H9 (cell line): Measurements from ENCODE around the gene DHPS. TPM values are rescaled to one million over a fixed set of nuclear protein-coding genes. Genes with fewer than 3 reads are reported as not detected.

ENCODE experiments used
- DNase-seq: peaks from one replicate; pipeline ENCODE4 v3.0.0-alpha.2; 2017
- H2AFZ ChIP-seq: one replicate; pipeline ENCODE4 v1.6.1; 2013; ENCODE audit warnings: mild to moderate bottlenecking, low read length, control low read depth, moderate library complexity
- H2AK5ac ChIP-seq: 2 replicates; pipeline ENCODE4 v1.6.1; 2013; ENCODE audit warnings: low read length, control low read depth, mixed read lengths; ENCODE audit not compliant: insufficient read length
- H2BK120ac ChIP-seq: one replicate; pipeline ENCODE4 v1.6.1; 2013; ENCODE audit warnings: low read depth, mild to moderate bottlenecking, low read length, control low read depth, inconsistent platforms; ENCODE audit not compliant: poor library complexity, severe bottlenecking
- H2BK12ac ChIP-seq: 2 replicates; pipeline ENCODE4 v1.6.1; 2013; ENCODE audit warnings: low read length, control low read depth, mixed read lengths, low read depth; ENCODE audit not compliant: insufficient read length
- H2BK15ac ChIP-seq: 2 replicates; pipeline ENCODE4 v1.6.1; 2013; ENCODE audit warnings: low read depth, low read length, control low read depth
- H2BK20ac ChIP-seq: one replicate; pipeline ENCODE4 v1.6.1; 2013; ENCODE audit warnings: low read depth, mild to moderate bottlenecking, low read length, control low read depth, inconsistent platforms; ENCODE audit not compliant: poor library complexity, severe bottlenecking
- H2BK5ac ChIP-seq: 2 replicates; pipeline ENCODE4 v1.6.1; 2013; ENCODE audit warnings: low read length, control low read depth, mixed read lengths; ENCODE audit not compliant: insufficient read length
- H3K14ac ChIP-seq: 2 replicates; pipeline ENCODE4 v1.6.1; 2013; ENCODE audit warnings: low read length, control low read depth; ENCODE audit not compliant: insufficient read depth
- H3K18ac ChIP-seq: 2 replicates; pipeline ENCODE4 v1.6.1; 2013; ENCODE audit warnings: low read depth, mild to moderate bottlenecking, mixed read lengths, low read length, control low read depth; ENCODE audit not compliant: insufficient read length
- H3K23ac ChIP-seq: 2 replicates; pipeline ENCODE4 v1.6.1; 2013; ENCODE audit warnings: low read length, control low read depth, mixed read lengths, low read depth; ENCODE audit not compliant: insufficient read length
- H3K23me2 ChIP-seq: 2 replicates; pipeline ENCODE4 v1.6.1; 2013; ENCODE audit warnings: low read depth, mild to moderate bottlenecking, mixed read lengths, low read length, control low read depth; ENCODE audit not compliant: insufficient read length, poor library complexity, severe bottlenecking
- H3K27ac ChIP-seq: 2 replicates; pipeline ENCODE4 v1.5.1; 2013; ENCODE audit warnings: low read length, control low read depth, mixed read lengths, low read depth; ENCODE audit not compliant: insufficient read length
- H3K27me3 ChIP-seq: 2 replicates; pipeline ENCODE4 v1.6.1; 2013; ENCODE audit warnings: low read length, control low read depth, inconsistent platforms; ENCODE audit not compliant: insufficient read depth
- H3K4ac ChIP-seq: 2 replicates; pipeline ENCODE4 v1.6.1; 2013; ENCODE audit warnings: low read depth, mild to moderate bottlenecking, control low read depth, inconsistent platforms, low read length, moderate library complexity
- H3K4me1 ChIP-seq: 2 replicates; pipeline ENCODE4 v1.6.1; 2013; ENCODE audit warnings: low read length, control low read depth, inconsistent platforms; ENCODE audit not compliant: insufficient read depth
- H3K4me2 ChIP-seq: 2 replicates; pipeline ENCODE4 v1.6.1; 2013; ENCODE audit warnings: low read length, control low read depth, mixed read lengths; ENCODE audit not compliant: insufficient read length, insufficient read depth
- H3K56ac ChIP-seq: 2 replicates; pipeline ENCODE4 v1.6.1; 2013; ENCODE audit warnings: low read depth, mild to moderate bottlenecking, mixed read lengths, low read length, control low read depth; ENCODE audit not compliant: insufficient read length
- H3K79me1 ChIP-seq: 2 replicates; pipeline ENCODE4 v1.6.1; 2013; ENCODE audit warnings: low read depth, mild to moderate bottlenecking, moderate library complexity, low read length, control low read depth, inconsistent platforms; ENCODE audit not compliant: insufficient read depth, poor library complexity, severe bottlenecking
- H3K79me2 ChIP-seq: 2 replicates; pipeline ENCODE4 v1.6.1; 2013; ENCODE audit warnings: low read length, control low read depth, inconsistent platforms; ENCODE audit not compliant: insufficient read depth
- H3K9ac ChIP-seq: 2 replicates; pipeline ENCODE4 v1.6.1; 2013; ENCODE audit warnings: low read length, control low read depth, mixed read lengths; ENCODE audit not compliant: insufficient read length; ENCODE audit errors: extremely low read depth
- H3K9me3 ChIP-seq: one replicate; pipeline ENCODE4 v1.6.1; 2013; ENCODE audit warnings: low read depth, low read length, inconsistent platforms; ENCODE audit not compliant: control insufficient read depth
- H3T11ph ChIP-seq: one replicate; pipeline ENCODE4 v1.6.1; 2013; ENCODE audit warnings: mild to moderate bottlenecking, low read length, control low read depth, inconsistent platforms
- H4K20me1 ChIP-seq: one replicate; pipeline ENCODE4 v1.6.1; 2013; ENCODE audit not compliant: control insufficient read depth, insufficient read length, insufficient read depth
- H4K5ac ChIP-seq: 2 replicates; pipeline ENCODE4 v1.6.1; 2013; ENCODE audit warnings: low read depth, mild to moderate bottlenecking, mixed read lengths, low read length, control low read depth; ENCODE audit not compliant: insufficient read length
- H4K8ac ChIP-seq: replicated peaks from 2 replicates; pipeline ENCODE4 v1.6.1; 2013; ENCODE audit warnings: low read length, control low read depth, mixed read lengths, low read depth; ENCODE audit not compliant: insufficient read length
- H4K91ac ChIP-seq: 2 replicates; pipeline ENCODE4 v1.6.1; 2013; ENCODE audit warnings: low read depth, mild to moderate bottlenecking, moderate library complexity, mixed read lengths, low read length, control low read depth; ENCODE audit not compliant: insufficient read length
- H3K27ac Mint-ChIP-seq, 3 experiments: 2 replicates in 2 of 3; 3 replicates in 1 of 3; pipeline ENCODE4 v1.8.0; 2020 to 2021; ENCODE audit warnings: mixed read lengths in 3 of 3, mild to moderate bottlenecking in 1 of 3, moderate library complexity in 1 of 3
- H3K27me3 Mint-ChIP-seq: 2 replicates; pipeline ENCODE4 v1.8.0; 2021; ENCODE audit warnings: low read depth, mild to moderate bottlenecking, moderate library complexity, mixed read lengths
- H3K36me3 Mint-ChIP-seq, 3 experiments: 2 replicates in 2 of 3; 3 replicates in 1 of 3; pipeline ENCODE4 v1.8.0; 2020 to 2021; ENCODE audit warnings: low read depth in 3 of 3, mixed read lengths in 3 of 3; ENCODE audit not compliant: insufficient read depth in 1 of 3
- H3K4me1 Mint-ChIP-seq, 2 experiments: 2 replicates each; pipeline ENCODE4 v1.8.0; 2020; ENCODE audit warnings: mixed read lengths in 2 of 2
- H3K4me3 Mint-ChIP-seq, 2 experiments: 2 replicates in 1 of 2; 3 replicates in 1 of 2; pipeline ENCODE4 v1.8.0; 2020 to 2021; ENCODE audit warnings: mild to moderate bottlenecking in 2 of 2, mixed read lengths in 2 of 2, moderate library complexity in 1 of 2
- H3K9me3 Mint-ChIP-seq, 2 experiments: 2 replicates in 1 of 2; 3 replicates in 1 of 2; pipeline ENCODE4 v1.8.0; 2020; ENCODE audit warnings: mild to moderate bottlenecking in 2 of 2, mixed read lengths in 2 of 2, moderate library complexity in 1 of 2
- WGBS: extraction: QIAGEN DNeasy Blood & Tissue Kit; methylation state at CpG from one replicate; pipeline ENCODE4 v1.1.7; 2013; ENCODE audit warnings: missing lambda C conversion rate, low lambda C conversion rate, mixed read lengths; ENCODE audit not compliant: insufficient read length; ENCODE audit errors: extremely low coverage; 5-methylcytosine and 5-hydroxymethylcytosine counted together
- total RNA-seq: library from RNA; stranded (reverse); gene quantifications from 2 replicates; pipeline ENCODE4 v1.2.1, GENCODE V29; 2021
- TF ChIP-seq, protein P1 (sequence below): fragments of 200-600 bp; sonication (generic); conservative IDR thresholded peaks from 3 replicates; pipeline ENCODE4 v1.8.0; 2021; ENCODE audit warnings: antibody characterized with exemption, mild to moderate bottlenecking

DHPS gene
- total RNA-seq, 1 experiment from 2014 or later: 94.9 TPM

DNA sequence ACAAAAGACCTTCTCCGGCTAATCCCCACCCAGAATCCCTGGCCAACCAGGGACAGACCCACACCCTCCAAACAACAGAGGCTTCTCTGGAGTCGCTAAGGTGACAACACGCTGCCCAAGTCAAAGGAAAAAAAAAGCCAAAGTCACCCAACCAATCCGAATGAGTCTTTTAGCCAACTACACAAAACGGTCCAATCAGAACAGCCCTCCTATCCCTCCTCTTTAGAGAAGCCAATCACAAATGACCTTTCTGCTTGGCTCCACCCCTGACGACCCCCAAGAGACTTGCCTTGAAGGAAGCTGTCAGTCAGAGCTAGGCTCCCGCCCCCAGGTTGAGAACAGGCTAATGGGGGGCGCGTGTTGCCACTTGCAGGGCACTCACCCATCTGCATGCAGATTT is 21.4 kb upstream of the DHPS start:
- Histone ChIP-seq H2BK120ac (no peak overlapping the region), H3K79me1 (no peaks in the 10 kb centered on the region), H3K9ac (no peak overlapping the region), H2BK5ac (no peak overlapping the region), H2BK12ac (no peak overlapping the region), H3K23ac (no peak overlapping the region), H2AK5ac (no peak overlapping the region), H4K20me1 (no peaks in the 10 kb centered on the region), H4K5ac (no peak overlapping the region), H4K8ac (no peak overlapping the region), H3T11ph (no peak overlapping the region), H3K14ac (no peak overlapping the region), H3K56ac (no peak overlapping the region), H4K91ac (no peak overlapping the region), H3K27ac (no peak overlapping the region), H3K23me2 (no peaks in the 10 kb centered on the region), H3K4ac (no peak overlapping the region), H3K27me3 (no peaks in the 10 kb centered on the region), H3K4me1 (no peaks in the 10 kb centered on the region), H3K18ac (no peak overlapping the region), H3K4me2 (no peak overlapping the region), H2BK15ac (no peak overlapping the region), H3K9me3 (no peaks in the 10 kb centered on the region), H2AFZ (no peak overlapping the region), H2BK20ac (no peak overlapping the region), H3K79me2 (no peaks in the 10 kb centered on the region)
- peak overlapping the region in 1 of 2 experiments; percentile 68; a peak in 3 of 5 replicates for H3K4me3 Mint-ChIP-seq
- no peaks in the 10 kb centered on the region; a peak in 1 of 5 replicates for H3K9me3 Mint-ChIP-seq
- peak; percentile 95 for DNase-seq
- TF ChIP-seq, protein P1, sequence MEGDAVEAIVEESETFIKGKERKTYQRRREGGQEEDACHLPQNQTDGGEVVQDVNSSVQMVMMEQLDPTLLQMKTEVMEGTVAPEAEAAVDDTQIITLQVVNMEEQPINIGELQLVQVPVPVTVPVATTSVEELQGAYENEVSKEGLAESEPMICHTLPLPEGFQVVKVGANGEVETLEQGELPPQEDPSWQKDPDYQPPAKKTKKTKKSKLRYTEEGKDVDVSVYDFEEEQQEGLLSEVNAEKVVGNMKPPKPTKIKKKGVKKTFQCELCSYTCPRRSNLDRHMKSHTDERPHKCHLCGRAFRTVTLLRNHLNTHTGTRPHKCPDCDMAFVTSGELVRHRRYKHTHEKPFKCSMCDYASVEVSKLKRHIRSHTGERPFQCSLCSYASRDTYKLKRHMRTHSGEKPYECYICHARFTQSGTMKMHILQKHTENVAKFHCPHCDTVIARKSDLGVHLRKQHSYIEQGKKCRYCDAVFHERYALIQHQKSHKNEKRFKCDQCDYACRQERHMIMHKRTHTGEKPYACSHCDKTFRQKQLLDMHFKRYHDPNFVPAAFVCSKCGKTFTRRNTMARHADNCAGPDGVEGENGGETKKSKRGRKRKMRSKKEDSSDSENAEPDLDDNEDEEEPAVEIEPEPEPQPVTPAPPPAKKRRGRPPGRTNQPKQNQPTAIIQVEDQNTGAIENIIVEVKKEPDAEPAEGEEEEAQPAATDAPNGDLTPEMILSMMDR: no peak
- peaks cover 7 to 14% of the 10 kb centered on the region in 2 experiments for H3K4me1 Mint-ChIP-seq
- no peaks in the 10 kb centered on the region; the same call in 1 of the 2 replicates for H3K27me3 Mint-ChIP-seq
- peak overlapping the region; percentile 91 to 93 (median 92); a peak in 6 of 7 replicates for H3K27ac Mint-ChIP-seq
- no CpG with 5 or more reads among the region's 9 CpGs for WGBS
- peaks cover 52 to 87% (median 76%) of the 10 kb centered on the region in 3 experiments for H3K36me3 Mint-ChIP-seq
